ENCODE measurements around the gene ARPC4.

Gene ARPC4

DNA sequence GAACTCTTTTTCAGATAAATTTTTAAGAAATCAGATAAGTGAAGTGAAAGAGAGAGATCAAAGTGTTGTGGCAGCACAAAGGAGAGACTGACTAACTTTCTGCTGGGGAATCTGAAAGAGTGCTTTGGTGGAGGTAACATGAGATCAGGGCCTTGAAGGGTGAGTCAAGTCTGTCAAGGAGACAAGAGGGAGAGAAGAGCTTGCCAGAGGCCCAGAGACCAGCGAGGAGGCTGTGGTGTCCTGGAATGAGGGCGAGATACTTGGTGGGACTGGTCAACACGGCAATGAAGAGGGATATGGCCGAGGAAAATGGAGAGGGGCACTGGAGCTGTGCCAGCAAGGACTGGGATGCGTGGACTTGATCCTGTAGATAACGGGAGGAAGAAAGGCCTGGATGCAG, 5.2 kb upstream of the ARPC4 start:
- in situ Hi-C loops (cut with MboI; ENCODE audit: low sequenced_read_pairs): no loop called here

DNA sequence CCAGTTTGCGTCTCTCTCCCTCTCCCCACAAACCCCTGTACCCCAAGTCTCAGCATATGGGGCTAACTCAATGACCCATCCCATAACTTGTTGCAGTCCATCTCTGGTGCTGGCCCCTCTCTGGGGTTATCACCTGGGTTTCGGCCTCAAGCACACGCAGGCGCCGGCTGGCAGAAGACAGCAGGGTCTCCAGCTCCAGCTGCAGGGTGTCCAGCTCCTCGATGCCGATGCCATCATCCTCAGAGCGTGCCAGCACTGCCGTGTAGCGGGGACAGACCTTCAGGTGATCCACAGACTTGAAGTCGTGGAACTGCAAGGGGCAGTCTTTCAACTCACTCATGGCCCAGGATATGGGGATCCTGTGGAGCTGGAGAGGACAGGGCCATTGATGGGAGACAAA, 1.8 kb upstream of the ARPC4 start:
- in situ Hi-C loops (cut with MboI; ENCODE audit: low sequenced_read_pairs): no loop called here

DNA sequence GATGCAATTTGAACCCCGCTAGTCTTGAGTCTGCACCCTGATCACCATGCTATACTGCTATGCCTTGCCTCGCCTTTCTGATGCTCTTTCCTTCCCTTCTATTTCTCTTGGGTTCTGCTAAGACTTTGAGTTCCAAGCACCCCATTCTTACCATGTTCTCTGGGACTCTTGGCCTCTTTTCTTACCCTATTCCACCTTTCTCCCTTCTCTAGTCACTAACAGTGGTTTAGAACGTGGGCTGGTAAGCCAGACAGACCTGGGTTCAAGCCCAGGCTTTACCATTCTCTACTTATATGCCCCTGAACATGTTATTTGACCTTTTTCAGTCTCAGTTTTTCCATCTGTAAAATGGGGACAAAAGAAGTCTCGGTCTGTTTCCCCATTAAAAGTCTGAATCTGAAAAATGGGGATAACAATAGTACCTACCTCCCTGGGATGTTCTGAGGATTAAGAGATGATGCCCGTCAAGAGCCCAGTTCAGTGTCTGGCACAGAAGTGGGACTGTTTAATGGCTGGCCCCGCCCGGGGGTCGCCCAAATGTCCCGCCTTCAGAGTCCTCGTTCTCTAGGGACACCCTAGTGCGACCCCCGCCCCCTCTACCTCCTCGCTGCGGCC, 985 bp upstream of the ARPC4 start:
- in situ Hi-C loops (cut with MboI; ENCODE audit: low sequenced_read_pairs): no loop called here

DNA sequence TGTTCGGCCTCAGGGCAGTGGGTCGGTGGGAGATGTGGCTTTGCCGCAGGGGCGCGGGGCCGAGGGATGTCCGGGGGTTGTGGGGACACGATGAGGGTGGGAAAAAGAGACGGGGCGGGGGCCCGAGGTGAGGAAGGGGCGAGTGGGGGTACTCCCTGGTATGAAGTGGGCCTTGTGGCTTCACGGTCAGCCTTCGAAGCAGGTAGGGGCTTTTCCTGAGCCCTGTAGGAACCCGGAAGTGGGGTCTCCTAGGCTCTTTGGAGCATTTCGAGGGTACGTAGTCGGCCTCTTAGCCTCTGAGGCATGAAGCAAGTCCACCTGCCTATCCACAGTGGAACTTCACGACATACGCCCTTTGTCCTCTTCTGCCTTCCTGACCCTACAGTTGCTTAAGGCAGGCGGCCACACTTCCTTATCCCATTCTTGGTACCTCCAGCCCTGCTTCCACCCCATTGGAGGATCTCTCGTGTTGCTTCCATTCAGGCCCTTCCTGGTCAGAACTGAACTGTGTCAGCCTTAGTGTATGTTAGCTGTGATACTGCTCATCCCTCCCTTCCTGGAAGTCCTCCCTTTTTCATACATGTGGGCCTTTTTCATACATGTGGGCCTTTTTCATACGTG, 389 bp downstream of the ARPC4 start:
- in situ Hi-C loops (cut with MboI; ENCODE audit: low sequenced_read_pairs): no loop called here

DNA sequence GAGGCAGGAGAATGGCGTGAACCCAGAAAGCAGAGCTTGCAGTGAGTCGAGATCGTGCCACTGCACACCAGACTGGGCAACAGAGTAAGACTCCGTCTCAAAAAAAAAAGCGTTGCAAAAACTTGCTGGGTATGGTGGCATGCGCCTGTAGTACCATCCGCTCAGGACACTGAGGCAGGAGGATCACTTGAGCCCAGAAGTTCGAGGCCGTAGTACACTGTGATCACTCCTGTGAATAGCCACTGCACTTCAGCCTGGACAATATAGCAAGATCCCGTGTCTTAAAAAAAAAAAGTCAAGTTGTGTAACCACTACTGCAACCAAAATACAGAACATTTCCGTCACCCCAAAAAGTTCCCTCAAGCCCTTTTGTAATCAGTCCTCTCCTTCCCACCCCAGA, 1.5 kb downstream of the ARPC4 start:
- in situ Hi-C loops (cut with MboI; ENCODE audit: low sequenced_read_pairs): no loop called here

DNA sequence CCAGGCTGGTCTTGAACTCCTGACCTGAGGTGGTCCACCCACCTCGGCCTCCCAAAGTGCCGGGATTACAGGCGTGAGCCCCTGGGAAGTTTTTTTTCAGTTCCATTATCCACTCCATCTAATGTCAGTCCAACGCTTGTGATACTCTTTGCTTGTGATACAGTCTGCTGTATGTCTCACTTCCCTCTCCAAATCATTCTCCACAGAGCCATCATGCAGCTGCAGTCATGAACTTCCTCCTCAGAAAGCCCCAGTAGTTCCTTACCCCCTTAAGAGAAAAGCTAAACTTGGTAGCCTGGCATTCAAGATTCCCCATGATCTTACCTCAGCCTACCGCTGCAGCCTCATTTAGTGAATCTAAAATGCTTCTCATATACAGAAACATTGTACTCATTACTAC, 2.3 kb downstream of the ARPC4 start:
- in situ Hi-C loops (cut with MboI; ENCODE audit: low sequenced_read_pairs): no loop called here

DNA sequence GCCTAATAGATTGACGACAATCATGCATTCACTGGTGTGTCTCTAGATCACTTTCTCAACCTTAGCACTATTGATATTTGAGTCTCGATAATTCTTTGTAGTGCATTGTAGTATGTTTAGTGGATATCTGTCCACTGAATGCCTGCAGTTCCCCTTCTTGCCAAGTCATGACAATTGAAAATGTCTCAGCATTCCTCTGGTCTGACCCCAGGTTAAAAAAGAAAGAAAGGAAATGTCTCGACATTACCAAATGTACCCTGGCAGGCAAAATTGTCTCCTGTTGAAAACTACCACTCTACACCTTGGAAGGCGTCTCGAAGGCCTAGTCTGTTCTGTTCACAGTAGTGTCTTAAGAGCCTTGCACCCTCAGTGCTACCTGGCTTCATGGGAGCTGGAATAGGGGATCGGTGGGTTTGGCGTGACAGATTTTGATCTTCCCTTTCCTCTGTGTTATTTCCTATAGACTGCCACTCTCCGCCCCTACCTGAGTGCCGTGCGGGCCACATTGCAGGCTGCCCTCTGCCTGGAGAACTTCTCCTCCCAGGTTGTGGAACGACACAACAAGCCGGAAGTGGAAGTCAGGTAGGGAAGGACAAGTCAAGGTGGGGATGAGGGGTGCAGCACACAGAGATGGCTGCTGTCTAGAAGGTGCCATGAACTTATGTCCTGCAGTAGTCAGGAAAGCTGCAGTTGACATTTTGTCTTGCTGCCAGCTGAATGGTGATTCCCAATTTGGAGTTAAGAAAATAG, 4.5 kb downstream of the ARPC4 start:
- in situ Hi-C loops (cut with MboI; ENCODE audit: low sequenced_read_pairs): no loop called here

DNA sequence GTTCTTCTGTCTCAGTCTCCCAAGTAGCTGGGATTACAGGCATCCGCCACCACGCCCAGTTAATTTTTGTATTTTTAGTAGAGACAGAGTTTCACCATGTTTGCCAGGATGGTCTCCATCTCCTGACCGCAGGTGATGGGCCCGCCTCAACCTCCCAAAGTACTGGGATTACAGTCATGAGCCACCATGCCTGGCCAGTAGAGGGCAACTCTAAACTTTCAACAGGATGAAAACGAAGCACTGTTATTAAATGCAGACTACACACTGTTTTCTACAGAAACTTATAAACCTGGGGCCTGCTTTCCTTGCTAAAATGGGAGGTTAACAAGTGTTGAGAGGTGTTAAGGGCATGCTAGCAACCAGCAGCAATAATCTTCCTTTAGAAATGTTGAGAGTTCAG, 7.6 kb downstream of the ARPC4 start:
- in situ Hi-C loops (cut with MboI; ENCODE audit: low sequenced_read_pairs): no loop called here

DNA sequence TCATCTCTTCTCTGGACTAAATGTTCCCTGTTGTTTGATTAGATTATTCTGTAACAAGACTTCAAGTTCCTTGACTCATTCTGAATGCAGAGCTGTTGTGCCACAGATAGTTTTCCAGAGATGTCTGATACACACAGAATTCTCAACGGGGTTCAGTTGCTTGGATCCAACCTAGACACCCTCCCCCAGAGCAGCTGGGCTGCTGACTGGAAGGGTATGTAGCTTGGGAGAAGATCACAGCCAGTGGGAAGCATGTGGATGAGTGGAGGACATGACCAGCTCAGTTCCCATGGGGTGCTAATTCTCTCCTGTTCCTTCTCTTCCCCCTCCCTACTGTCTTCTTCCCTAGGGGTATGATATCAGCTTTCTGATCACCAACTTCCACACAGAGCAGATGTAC, 10.6 kb downstream of the ARPC4 start:
- in situ Hi-C loops (cut with MboI; ENCODE audit: low sequenced_read_pairs): no loop called here

DNA sequence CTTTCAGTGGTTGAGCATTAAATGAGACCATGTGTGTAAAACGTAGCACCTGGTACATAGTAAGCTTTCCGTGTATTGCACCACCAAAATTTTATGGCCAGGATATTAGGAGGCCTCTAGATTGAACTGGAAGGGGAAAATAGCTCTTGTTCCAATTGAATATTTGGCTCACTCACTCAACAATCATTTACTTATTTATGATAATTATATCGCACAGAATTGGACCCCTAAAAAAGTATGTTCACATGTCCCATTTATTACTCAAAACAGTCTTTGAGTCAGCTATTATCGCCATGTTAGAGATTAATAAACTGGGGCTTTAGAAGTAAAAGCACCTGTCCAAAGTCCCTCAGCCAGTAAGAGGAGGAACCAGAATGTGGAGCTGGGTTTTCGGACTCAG, 12.1 kb downstream of the ARPC4 start:
- in situ Hi-C loops (cut with MboI; ENCODE audit: low sequenced_read_pairs): no loop called here

DNA sequence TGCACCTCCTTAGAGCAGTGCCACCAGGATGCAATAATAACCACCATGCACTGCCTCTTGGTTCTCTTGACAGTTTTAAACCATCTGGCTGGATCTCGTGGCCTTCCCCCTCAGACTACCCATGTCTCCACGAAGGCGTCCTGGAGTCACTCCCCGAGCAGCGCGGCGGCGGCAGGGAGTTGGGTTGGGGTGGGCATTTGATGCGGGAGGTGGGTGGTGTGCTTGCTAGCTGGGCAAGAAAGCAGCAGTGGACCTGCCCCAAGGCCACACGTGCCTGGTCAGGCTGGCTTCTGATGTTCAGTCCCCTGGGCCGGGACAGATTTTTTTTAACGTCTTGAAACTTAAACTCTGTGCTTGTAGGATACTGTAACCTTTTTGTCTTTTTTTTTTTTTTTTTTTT, 13.3 kb downstream of the ARPC4 start:
- in situ Hi-C loops (cut with MboI; ENCODE audit: low sequenced_read_pairs): no loop called here

DNA sequence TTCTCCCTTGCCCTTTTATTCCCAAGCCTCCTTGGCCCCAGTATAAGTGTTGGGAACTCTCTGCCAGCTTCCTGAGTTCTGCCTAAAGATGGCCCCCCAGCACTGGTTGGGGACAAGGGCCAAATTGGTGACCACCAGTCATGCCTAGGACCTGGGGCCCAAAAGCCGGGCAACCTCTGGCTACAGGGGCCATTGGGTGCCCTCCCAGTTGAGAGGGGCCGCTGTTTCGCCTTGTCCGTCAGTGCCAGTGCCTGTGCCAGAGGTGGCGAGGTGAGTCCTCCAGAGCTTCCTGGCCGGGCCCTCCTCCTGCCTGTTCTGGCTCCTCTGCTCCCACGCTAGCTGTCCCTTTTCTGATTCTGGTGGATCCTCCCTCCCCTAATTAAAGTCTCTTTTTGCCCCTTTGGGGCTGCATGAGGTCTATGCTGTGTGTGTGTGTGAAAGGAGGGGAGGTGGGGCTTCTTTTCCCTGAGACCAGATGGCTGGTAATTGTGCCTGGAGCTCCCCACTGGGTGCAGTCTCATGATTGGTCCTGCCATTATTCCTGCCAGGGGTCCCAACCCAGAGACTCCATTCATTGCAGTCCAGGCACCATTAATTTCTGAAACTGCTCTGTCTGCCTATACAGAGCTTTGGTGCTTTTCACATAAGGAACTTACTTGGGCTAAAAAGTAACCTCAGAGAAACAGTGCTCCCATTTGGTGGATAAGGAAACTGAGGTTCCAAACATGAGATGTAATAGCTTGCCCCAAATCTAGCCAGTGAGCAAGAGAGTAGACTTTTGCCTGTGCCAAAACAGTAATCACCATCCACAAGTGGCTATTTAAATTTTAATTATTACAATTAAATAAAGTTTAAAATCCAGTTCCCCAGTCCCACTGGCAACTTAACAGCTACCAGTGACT, 14.1 kb downstream of the ARPC4 start:
- in situ Hi-C loops (cut with MboI; ENCODE audit: low sequenced_read_pairs): no loop called here

DNA sequence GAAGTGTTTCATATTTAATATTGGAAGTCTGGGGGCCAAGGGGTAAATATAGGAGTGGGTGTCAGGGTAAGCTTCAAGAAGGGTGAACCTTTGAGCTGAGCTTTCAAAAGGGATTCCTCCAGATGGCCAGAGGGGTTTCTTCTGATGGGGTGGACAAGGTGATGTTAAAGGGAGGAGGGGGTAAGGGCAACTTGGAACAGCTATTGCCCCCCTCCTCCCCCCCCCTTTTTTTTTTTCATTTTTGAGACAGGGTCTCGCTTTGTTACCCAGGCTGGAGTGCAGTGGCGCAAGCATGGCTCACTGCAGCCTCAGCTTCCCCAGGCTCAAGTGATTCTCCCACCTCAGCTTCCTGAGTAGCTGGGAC, 15.1 kb downstream of the ARPC4 start:
- in situ Hi-C loops (cut with MboI; ENCODE audit: low sequenced_read_pairs): no loop called here

DNA sequence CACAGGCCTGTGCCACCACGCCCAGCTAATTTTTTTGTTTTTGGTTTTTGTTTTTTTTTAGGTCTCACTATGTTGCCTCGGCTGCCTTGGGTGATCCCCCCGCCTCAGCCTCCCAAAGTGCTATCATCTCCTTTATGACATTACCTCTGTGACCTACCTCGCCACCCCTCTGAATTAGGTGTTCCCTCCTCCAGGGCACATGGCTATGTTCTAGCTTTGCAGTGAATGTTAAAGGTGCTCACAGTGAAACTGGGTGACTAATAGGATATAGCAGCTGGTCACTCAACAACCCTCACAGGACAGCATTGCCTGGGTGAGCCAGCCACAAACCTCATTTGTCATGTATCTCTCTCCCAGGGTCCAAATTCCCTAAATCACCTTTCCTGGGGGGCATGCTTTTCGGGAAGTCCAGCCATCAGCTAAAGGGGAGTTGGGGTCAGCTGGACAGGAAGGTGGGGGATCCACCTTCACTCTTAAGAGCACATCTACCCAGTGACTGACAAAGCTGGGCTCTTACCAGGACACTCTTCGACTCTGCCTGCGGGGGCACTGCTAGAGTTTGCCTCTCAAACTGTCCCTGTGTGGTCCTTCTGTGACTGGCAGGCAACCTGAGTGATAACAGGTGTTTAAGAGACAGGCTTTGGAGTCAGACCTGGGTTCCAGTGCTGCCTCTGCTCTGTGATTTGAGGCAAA, 15.6 kb downstream of the ARPC4 start:
- in situ Hi-C loops (cut with MboI; ENCODE audit: low sequenced_read_pairs): no loop called here

DNA sequence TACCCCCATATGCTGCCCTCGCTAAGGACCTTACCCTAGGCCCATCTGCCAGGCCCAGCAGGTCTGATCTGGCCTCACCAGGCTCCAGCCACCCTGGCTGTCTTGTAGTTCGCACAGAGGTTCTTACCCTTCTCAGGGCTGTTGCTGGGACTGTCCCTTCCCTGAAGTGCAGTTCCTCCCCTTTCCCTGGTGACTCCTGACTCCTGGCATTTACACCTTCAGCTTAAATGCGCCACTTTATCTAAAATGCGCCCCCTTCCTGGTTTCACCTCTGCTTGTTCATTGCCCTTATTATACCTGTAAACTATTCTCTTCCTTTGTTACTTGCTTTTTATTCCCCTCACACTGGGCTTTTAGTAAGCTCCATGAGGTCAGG, 16.3 kb downstream of the ARPC4 start:
- in situ Hi-C loops (cut with MboI; ENCODE audit: low sequenced_read_pairs): no loop called here

DNA sequence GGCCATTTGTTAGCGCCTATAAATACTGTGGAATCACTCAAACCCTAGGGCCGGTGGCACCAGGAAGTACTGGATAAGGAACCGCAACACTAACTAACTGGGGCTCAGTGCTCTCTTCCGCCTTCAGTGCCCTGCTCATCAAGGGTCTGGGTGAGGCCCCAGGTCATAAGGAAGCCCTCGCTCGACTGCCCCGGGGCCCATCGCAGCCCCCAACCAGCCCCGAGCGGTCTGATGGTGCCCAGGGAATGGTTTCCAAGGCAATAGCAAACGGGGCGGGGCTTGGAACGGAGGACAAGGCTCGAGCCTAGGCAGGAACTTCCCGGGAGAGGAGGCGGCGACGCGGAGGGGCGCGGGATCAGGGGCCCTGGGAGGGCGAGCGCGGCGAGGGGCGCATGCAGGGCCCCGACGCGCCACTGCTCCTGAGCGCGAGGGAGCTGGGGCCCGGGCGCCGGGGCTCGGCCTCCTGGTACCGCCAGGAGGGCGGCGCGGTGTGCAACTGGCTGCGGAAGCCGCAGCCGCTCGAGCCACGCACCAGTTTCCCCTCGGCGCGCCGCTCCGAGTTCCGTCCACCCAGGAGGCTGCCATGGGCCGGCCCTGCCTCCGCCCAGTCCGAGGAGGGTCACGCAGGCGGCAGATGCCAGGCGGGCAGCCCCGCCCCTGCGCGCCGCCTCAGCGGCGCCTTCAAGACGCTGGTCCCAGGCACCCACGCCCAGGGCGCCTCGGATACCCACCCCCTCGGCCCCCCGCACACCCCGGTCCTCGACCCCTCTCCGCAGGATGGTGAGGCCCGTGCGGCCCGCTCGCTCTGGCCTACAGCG, 16.9 kb downstream of the ARPC4 start, which contains the start of gene TTLL3:
Gene TTLL3 (plus strand): TSS at position 648 of the 818 bp plus-strand sequence. CDS start 400 bp downstream, outside the sequence.
- in situ Hi-C loops (cut with MboI; ENCODE audit: low sequenced_read_pairs): no loop called here

DNA sequence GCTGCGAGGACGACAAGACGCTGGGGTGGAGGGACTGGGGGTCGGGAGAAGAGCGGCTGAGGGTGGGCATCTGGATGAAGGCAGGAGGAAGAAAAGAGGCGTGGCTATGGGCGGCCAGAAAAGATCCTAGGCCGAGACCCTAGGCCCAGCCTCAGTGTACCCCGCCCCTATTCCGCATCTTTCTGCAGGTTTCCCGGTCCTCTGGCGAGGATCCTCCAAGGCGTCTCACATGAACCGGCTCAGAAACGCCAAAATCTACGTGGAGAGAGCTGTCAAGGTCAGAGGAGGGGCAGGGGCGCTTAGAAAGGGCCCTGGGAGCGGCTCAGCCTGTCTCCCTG, 17.5 kb downstream of the ARPC4 start:
- in situ Hi-C loops (cut with MboI; ENCODE audit: low sequenced_read_pairs): no loop called here

DNA sequence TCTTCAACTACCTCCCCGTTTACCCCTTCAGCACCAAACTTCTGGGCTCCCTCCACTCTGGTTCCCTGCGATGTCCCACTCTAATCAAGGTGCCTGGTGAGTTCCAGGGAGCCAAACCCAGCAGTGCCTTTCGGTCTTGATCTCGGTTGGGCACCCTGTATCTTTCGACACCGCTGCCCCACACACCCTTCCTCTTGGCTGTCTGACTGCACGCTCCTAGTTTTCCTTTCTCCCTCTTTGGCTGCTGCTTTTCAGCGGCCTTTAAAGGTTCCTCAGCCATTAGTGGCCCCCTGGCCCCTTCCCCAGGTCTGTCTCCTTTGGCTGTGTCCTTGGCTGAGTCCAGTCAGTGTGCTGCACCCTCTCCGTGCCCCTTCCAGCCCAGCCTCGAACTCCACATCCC, 18.0 kb downstream of the ARPC4 start:
- in situ Hi-C loops (cut with MboI; ENCODE audit: low sequenced_read_pairs): no loop called here

DNA sequence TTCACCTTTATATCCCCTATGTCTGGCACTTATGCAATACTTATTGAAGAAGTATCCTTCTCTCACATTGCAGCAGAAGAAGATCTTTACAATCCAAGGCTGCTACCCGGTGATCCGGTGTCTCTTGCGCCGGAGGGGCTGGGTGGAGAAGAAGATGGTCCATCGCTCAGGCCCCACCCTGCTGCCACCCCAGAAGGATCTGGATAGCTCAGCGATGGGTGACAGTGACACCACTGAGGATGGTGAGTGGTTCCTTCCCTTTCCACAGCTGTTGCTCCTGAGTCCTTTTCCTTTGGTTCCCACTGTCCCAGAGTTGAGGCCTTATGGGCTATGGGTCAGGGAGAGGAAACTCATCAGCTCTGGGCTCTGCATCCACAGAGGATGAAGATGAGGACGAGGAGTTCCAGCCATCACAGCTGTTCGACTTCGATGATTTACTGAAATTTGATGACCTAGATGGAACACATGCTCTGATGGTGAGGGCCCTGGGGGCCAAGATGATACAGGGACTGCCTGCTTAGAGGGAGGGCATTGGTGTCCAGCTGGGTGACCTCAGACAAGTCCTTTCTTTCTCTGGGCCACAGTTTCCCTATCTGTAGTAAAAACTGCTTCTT, 20.1 kb downstream of the ARPC4 start:
- in situ Hi-C loops (cut with MboI; ENCODE audit: low sequenced_read_pairs): no loop called here

DNA sequence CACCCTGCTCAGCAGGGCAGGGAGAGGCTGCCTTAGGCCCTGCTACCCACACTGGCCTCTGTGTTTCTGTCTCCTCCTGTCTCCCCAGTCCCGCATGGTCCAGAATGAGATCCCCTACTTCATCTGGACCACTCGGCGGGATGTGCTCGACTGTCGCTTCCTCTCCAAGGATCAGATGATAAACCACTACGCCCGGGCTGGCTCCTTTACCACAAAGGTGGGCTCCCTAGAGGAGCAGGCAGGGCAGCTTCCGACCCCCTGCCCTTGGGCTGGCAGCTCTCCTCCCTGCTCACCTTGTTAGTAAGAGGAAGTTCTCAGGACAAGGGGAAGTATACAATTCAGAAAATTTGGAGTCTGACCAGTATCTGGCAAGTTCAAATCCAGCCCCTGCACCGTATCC, 23.1 kb downstream of the ARPC4 start:
- in situ Hi-C loops (cut with MboI; ENCODE audit: low sequenced_read_pairs): no loop called here
